ENCODE measurements around the gene DTL.

- TF ChIP-seq POLR2A (IDR thresholded peaks at IDR 0.05; ENCODE audit: low read length) (no peak), CTCF (IDR thresholded peaks at IDR 0.05) (no peak), MAZ (IDR thresholded peaks at IDR 0.05; ENCODE audit: borderline replicate concordance, low read depth, low read length) (no peak), RAD21 (conservative IDR thresholded peaks at IDR 0.05 in 1 of 2, IDR thresholded peaks at IDR 0.05 in 1 of 2) (no peak), JUN (IDR thresholded peaks at IDR 0.05) (no peak), MAX (IDR thresholded peaks at IDR 0.05) (no peak), CEBPB (IDR thresholded peaks at IDR 0.05) (no peak), PHF8 (IDR thresholded peaks at IDR 0.05; ENCODE audit: borderline replicate concordance, low read depth) (no peak), GATA3 (IDR thresholded peaks at IDR 0.05; ENCODE audit: borderline replicate concordance) (no peak), SMC3 (IDR thresholded peaks at IDR 0.05) (no peak), EP300 (IDR thresholded peaks at IDR 0.05) (no peak), KDM1A (IDR thresholded peaks at IDR 0.05; ENCODE audit: low read depth) (no peak)
Observed at GRCh38 chr1:212129781-212130180, 94.2 kb downstream of the DTL start.
